ENCODE measurements around the gene GRK5.

Gene GRK5

DNA sequence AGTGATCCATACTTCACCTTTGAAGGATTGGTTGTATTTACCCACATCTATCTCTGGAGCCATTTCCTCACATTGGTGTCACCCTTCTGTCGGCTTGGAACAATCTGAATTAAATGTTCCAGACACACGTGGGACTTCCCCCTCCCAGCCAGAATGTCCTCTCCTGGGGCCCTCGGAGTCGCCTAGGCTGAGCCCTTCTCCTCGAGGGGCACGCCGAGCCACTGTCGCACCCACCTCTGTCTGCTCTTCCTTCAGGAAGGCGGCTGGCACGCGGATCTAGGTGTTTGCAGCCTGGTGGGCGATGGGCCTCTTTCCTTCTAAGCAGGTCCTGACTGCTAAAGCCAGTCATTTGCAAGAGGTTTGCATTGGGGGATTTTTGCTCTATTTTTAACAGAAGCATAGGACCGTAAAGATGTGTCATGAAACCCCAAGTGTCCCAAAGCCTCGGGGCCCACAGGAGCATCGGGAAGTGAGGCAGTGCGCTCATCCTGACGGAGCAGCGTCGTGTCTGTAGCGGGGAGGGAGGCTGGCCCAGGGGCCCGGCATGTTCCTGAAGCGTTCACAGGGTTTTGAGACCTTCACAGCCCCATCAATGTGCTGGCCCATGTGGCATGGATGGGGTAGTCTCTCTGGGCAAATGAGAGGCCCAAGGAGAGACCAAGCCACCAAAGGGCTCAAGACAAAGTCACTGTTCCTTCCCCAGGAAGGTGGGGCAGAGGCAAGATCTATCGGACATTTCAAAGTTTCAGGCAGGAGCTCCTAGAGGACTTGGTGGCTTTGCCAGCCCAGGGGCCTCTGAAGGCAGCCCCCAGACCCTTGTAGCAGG lies 248.5 kb downstream of the GRK5 start:
- no peak overlapping the region for H3K4me3 ChIP-seq (ENCODE audit: low read depth, low read length)
- DNase-seq (ENCODE audit: low read depth), result no peak
- TF ChIP-seq, protein P1, sequence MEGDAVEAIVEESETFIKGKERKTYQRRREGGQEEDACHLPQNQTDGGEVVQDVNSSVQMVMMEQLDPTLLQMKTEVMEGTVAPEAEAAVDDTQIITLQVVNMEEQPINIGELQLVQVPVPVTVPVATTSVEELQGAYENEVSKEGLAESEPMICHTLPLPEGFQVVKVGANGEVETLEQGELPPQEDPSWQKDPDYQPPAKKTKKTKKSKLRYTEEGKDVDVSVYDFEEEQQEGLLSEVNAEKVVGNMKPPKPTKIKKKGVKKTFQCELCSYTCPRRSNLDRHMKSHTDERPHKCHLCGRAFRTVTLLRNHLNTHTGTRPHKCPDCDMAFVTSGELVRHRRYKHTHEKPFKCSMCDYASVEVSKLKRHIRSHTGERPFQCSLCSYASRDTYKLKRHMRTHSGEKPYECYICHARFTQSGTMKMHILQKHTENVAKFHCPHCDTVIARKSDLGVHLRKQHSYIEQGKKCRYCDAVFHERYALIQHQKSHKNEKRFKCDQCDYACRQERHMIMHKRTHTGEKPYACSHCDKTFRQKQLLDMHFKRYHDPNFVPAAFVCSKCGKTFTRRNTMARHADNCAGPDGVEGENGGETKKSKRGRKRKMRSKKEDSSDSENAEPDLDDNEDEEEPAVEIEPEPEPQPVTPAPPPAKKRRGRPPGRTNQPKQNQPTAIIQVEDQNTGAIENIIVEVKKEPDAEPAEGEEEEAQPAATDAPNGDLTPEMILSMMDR (IDR thresholded peaks at IDR 0.05; ENCODE audit: low read depth, low read length, missing control alignments), result no peak

- H3K4me3 ChIP-seq (ENCODE audit: low read depth, low read length), result no peak overlapping the region
- no peak for DNase-seq (ENCODE audit: low read depth)
- TF ChIP-seq, protein P1 (IDR thresholded peaks at IDR 0.05; ENCODE audit: low read depth, low read length, missing control alignments), result no peak
Observed at GRCh38 chr10:119456435-119456810, 249.1 kb downstream of the GRK5 start.

- DNase-seq (ENCODE audit: low read depth), result no peak
- no peak overlapping the region for H3K4me3 ChIP-seq (ENCODE audit: low read depth, low read length)
- TF ChIP-seq, protein P1 (IDR thresholded peaks at IDR 0.05; ENCODE audit: low read depth, low read length, missing control alignments), result no peak
Observed at GRCh38 chr10:119457966-119458766, 250.8 kb downstream of the GRK5 start.

DNA sequence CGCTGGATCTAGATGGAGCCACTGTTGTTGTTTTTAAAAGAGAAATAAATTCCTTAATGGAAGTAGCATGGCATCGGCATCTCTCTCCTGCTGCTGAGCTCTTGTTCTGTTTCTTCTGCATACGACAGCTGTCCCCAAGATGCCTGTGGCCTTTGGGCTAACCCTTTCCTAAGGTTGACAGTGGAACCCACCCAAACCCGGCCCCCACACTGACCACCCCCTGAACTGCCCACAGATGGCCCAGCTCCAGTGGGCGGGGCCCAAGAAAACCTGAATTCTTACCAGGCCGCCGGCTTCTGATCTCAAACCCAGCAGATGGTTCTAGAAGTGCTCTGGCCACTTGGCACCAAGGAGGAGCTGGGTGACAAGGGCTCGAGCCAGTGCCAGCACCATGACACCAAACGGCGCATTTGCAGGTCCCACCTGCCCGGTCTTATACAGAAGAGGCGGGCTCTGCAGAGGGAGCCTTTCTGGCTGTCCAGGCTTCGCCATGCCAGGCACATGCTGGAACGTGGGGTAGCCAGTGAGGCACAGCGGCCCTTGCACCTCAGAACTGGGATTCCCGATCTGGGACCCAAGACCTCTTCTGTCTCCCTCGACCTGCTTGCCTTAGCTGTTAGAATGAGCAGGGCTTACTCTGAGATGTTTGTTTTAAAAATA lies 252.4 kb downstream of the GRK5 start:
- TF ChIP-seq, protein P1 (IDR thresholded peaks at IDR 0.05; ENCODE audit: low read depth, low read length, missing control alignments), result no peak
- no peak overlapping the region for H3K4me3 ChIP-seq (ENCODE audit: low read depth, low read length)
- no peak for DNase-seq (ENCODE audit: low read depth)

DNA sequence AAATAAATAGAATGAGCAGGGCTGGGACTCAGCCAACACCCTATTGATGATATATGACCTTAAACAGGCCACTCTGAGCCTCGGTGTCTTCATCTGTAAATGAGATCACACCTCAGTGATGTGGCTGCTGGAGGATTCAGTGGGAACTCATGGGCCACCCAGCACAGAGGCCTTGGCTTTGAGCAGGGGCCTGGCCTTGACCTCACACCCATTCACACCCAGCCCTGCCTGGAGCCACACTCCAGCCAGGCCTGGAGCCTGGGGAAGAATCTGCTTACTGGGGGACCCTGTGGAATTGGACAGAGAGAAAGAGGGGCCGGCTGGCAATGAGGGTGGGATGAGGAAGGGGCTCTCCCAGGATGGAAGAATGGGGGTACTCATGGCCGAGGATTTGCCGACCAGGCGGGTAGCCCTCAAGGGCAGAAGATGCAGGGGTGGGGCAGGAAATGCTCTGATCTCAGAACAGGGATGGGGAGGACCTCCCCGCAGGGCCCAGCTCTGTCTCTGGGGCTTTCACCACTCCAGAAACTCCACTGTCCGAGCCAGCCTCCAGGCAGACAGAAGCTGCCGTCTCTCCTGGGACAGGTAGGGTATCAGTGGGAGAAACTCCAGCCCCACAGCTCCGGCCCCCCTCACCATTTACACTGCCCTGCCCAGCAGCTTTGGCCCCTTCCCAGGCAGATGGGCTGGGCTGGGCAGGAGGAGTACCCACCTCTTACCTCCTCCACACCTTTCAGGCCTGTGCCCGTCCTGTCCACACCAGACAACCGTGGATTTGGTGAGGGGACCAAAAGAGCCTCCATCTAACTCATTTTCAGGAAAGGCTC lies 253.2 kb downstream of the GRK5 start:
- DNase-seq (ENCODE audit: low read depth), result no peak
- no peak overlapping the region for H3K4me3 ChIP-seq (ENCODE audit: low read depth, low read length)
- TF ChIP-seq, protein P1 (IDR thresholded peaks at IDR 0.05; ENCODE audit: low read depth, low read length, missing control alignments), result no peak

DNA sequence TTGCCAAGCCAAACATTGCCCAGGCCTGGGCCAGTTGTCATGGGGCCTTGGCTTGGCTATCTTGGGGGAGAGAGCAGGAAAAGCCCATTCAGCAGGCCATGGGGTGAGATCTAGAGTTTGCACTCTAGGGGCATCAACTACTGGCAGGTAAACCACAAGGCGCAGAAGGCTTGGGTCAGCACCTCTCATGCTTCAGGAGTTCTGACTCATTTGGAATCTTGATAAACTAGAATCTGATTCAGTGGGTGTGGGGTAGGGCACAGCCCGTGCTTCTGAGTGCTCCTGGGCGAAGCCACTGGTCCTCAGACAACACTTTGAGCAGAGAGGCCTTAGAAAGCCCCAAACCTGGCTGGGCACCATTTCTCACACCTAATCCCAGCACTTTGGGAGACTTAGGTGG lies 254.0 kb downstream of the GRK5 start:
- no peak for DNase-seq (ENCODE audit: low read depth)
- TF ChIP-seq, protein P1 (IDR thresholded peaks at IDR 0.05; ENCODE audit: low read depth, low read length, missing control alignments), result no peak
- no peak overlapping the region for H3K4me3 ChIP-seq (ENCODE audit: low read depth, low read length)
